ENCODE results near the gene UBA52. TPM values are rescaled to one million over a fixed set of nuclear protein-coding genes. Genes with fewer than 3 reads are reported as not detected.

UBA52 gene
- total RNA-seq, 4 donors from 2014 or later = 512 to 719 (median 537) TPM

DNA sequence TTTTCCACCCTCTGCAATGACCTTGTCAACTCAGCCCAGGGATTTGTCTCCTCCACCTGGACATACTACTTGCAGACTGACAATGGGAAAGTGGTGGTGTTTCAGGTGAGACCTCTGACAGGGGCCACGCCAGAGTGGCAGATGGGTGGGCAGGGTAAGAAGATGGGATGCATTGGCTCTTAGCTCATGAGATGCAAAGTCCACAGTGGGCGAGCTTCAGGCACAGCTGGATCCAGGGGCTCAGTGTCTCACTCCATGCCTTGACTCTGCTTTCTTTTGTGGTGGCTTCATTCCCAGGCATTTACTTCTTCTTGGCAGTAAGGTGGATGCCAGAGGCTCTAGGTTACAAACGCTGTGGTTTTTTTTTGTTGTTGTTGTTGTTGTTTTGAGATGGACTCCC lies 44.4 kb downstream of the UBA52 start:
- Histone ChIP-seq H3K27me3 (peaks cover 37 to 45% (median 37%) of the 10 kb centered on the region in 3 donors), H3K27ac (no peak overlapping the region), H3K9me3 (no peaks in the 10 kb centered on the region), H3K4me3 (no peak overlapping the region), H3K36me3 (no peaks in the 10 kb centered on the region), H3K4me1 (peaks cover 0 to 17% of the 10 kb centered on the region in 2 donors)
- in situ Hi-C loops (cut with MboI; ENCODE audit: low sequenced_read_pairs in 4 of 4) (no loop called here), intact Hi-C loops (cut with DNase I; ENCODE audit: low total_unique reads) (no loop called here)
- TF ChIP-seq, protein P1, sequence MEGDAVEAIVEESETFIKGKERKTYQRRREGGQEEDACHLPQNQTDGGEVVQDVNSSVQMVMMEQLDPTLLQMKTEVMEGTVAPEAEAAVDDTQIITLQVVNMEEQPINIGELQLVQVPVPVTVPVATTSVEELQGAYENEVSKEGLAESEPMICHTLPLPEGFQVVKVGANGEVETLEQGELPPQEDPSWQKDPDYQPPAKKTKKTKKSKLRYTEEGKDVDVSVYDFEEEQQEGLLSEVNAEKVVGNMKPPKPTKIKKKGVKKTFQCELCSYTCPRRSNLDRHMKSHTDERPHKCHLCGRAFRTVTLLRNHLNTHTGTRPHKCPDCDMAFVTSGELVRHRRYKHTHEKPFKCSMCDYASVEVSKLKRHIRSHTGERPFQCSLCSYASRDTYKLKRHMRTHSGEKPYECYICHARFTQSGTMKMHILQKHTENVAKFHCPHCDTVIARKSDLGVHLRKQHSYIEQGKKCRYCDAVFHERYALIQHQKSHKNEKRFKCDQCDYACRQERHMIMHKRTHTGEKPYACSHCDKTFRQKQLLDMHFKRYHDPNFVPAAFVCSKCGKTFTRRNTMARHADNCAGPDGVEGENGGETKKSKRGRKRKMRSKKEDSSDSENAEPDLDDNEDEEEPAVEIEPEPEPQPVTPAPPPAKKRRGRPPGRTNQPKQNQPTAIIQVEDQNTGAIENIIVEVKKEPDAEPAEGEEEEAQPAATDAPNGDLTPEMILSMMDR (IDR thresholded peaks at IDR 0.05 in 4 of 5, conservative IDR thresholded peaks at IDR 0.05 in 1 of 5) = no peak
- TF ChIP-seq POLR2A (IDR thresholded peaks at IDR 0.05) = no peak
- DNase-seq (no peak), ATAC-seq (no peak)

DNA sequence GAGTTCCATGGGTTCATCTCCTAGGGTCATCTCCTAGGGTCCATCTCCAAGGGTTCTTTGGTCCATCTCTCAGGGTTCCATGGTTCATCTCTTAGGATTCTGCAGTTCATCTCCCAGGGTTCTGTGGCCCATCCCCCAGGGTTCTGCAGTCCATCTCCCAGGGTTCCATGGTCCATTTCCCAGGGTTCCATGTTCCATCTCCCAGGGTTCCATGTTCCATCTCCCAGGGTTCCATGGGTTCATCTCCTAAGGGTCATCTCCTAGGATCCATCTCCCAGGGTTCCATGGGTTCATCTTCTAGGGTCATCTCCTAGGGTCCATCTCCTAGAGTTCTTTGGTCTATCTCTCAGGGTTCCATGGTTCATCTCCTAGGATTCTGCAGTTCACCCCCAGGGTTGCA lies 45.9 kb downstream of the UBA52 start:
- no peak overlapping the region for H3K4me3 ChIP-seq
- ATAC-seq = no peak
- in situ Hi-C loops (cut with MboI; ENCODE audit: low sequenced_read_pairs in 4 of 4) (no loop called here), intact Hi-C loops (cut with DNase I; ENCODE audit: low total_unique reads) (no loop called here)
- H3K27me3 ChIP-seq = peaks cover 21 to 30% (median 23%) of the 10 kb centered on the region in 3 donors
- peaks cover 0 to 5% of the 10 kb centered on the region in 2 donors for H3K4me1 ChIP-seq
- no peak overlapping the region for H3K27ac ChIP-seq
- no peak for DNase-seq
- no peak for TF ChIP-seq POLR2A (IDR thresholded peaks at IDR 0.05)
- TF ChIP-seq, protein P1 (IDR thresholded peaks at IDR 0.05 in 4 of 5, conservative IDR thresholded peaks at IDR 0.05 in 1 of 5) = no peak
- no peaks in the 10 kb centered on the region for H3K9me3 ChIP-seq
- no peaks in the 10 kb centered on the region for H3K36me3 ChIP-seq

DNA sequence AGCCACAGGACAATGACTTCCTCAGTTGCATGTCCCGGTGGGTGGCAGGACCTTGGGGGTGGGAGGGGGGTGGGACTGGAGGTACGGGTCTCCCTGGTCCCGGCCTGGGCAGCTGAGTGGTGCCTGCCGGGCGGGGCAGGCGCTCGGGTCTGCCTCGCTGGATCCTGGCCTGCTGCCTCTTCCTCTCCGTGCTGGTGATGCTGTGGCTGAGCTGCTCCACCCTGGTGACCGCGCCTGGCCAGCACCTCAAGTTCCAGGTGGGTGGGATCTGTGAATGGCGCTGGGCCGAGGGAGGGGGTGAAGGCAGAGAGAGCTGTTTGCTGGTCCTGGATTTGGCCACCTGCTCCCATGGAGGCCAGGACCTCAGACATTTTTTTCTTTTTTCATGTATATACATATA lies 46.6 kb downstream of the UBA52 start:
- intact Hi-C loops (cut with DNase I; ENCODE audit: low total_unique reads) (no loop called here), in situ Hi-C loops (cut with MboI; ENCODE audit: low sequenced_read_pairs in 4 of 4) (no loop called here)
- Histone ChIP-seq H3K4me3 (no peak overlapping the region), H3K9me3 (no peaks in the 10 kb centered on the region), H3K27ac (no peak overlapping the region), H3K4me1 (peaks cover 0 to under 1% of the 10 kb centered on the region in 2 donors), H3K36me3 (no peaks in the 10 kb centered on the region), H3K27me3 (peaks cover 15 to 25% (median 16%) of the 10 kb centered on the region in 3 donors)
- no peak for TF ChIP-seq POLR2A (IDR thresholded peaks at IDR 0.05)
- TF ChIP-seq, protein P1 (IDR thresholded peaks at IDR 0.05 in 4 of 5, conservative IDR thresholded peaks at IDR 0.05 in 1 of 5) = no peak
- ATAC-seq = no peak
- no peak for DNase-seq

- Histone ChIP-seq H3K36me3 (no peaks in the 10 kb centered on the region), H3K27me3 (peaks cover 0 to 9% (median 3%) of the 10 kb centered on the region in 3 donors), H3K9me3 (no peaks in the 10 kb centered on the region), H3K4me3 (no peak overlapping the region), H3K27ac (no peak overlapping the region), H3K4me1 (no peaks in the 10 kb centered on the region)
- in situ Hi-C loops (cut with MboI; ENCODE audit: low sequenced_read_pairs in 4 of 4) = no loop called here
- TF ChIP-seq, protein P1 (IDR thresholded peaks at IDR 0.05 in 4 of 5, conservative IDR thresholded peaks at IDR 0.05 in 1 of 5) = no peak
- TF ChIP-seq POLR2A (IDR thresholded peaks at IDR 0.05) = no peak
- intact Hi-C loops (cut with DNase I; ENCODE audit: low total_unique reads) = no loop called here
- ATAC-seq (no peak), DNase-seq (no peak)
Measured at GRCh38 chr19:18620311-18620710, 48.7 kb downstream of the UBA52 start.

DNA sequence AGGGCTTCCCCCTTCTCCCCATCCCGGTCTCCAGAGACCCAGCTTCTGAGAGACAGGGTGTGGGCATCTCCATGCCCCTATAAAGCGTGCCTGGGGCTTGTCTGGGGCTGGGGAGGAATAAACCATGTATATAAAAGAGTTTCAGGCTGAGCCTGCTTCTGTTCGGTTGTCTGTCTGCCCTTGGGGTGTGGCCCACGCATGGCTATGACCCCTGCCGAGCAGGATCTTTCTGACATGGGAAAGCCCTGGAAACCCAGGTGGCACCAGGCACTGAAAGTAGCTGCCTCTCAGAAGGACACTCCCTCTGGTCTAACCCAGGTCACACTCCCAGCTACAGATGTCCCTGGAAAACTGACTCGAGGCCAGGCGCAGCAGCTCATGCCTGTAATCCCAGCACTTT lies 49.2 kb downstream of the UBA52 start:
- DNase-seq (no peak), ATAC-seq (no peak)
- in situ Hi-C loops (cut with MboI; ENCODE audit: low sequenced_read_pairs in 4 of 4) = no loop called here

More for the DNA sequence above, 49.2 kb downstream of the UBA52 start:
- H3K4me1 ChIP-seq = no peaks in the 10 kb centered on the region
- peaks cover 0 to 9% (median 3%) of the 10 kb centered on the region in 3 donors for H3K27me3 ChIP-seq
- intact Hi-C loops (cut with DNase I; ENCODE audit: low total_unique reads) = no loop called here
- no peak overlapping the region for H3K27ac ChIP-seq
- H3K4me3 ChIP-seq = no peak overlapping the region
- no peaks in the 10 kb centered on the region for H3K36me3 ChIP-seq
- TF ChIP-seq, protein P1 (IDR thresholded peaks at IDR 0.05 in 4 of 5, conservative IDR thresholded peaks at IDR 0.05 in 1 of 5) = no peak
- no peak for TF ChIP-seq POLR2A (IDR thresholded peaks at IDR 0.05)
- no peaks in the 10 kb centered on the region for H3K9me3 ChIP-seq

Measured in gastrocnemius medialis (tissue), 4 donors.